NCI-H2196 treated with DMSO at 0.1 percent for 48 hours (cell line): ENCODE data around the gene DISP2.
A peak's percentile ranks its signal among the peaks of the same experiment; 100 is the strongest.

Source experiments
- DNase-seq: peaks from one replicate; lab custom pipeline; 2025; ENCODE audit not compliant: unreplicated experiment; lab: John Stamatoyannopoulos, UW

DISP2 gene

GRCh38 chr15:40418126-40418525, 60.1 kb downstream of the DISP2 start:
- DNase-seq, result no peak

GRCh38 chr15:40420071-40420713, 62.2 kb downstream of the DISP2 start:
- DNase-seq, result no peak

- peak; percentile 9 for DNase-seq
Observed at GRCh38 chr15:40420793-40421192, 62.8 kb downstream of the DISP2 start.

- peak; percentile 8 for DNase-seq
Observed at GRCh38 chr15:40421246-40422157, 63.5 kb downstream of the DISP2 start.

GRCh38 chr15:40424483-40425115, 66.6 kb downstream of the DISP2 start:
- no peak for DNase-seq

- no peak for DNase-seq
Observed at GRCh38 chr15:40425681-40426080, 67.7 kb downstream of the DISP2 start.

GRCh38 chr15:40427188-40427587, 69.2 kb downstream of the DISP2 start:
- no peak for DNase-seq

GRCh38 chr15:40428185-40428584, 70.2 kb downstream of the DISP2 start:
- DNase-seq, result no peak
